GM12878 (cell line): Measurements from ENCODE around the gene POLR2F. TPM values are rescaled to one million over a fixed set of nuclear protein-coding genes. Genes with fewer than 3 reads are reported as not detected.

Experiments used
- ATAC-seq: fragments of 200-7000 bp; cut with Tn5 transposase; 3 replicates; pipeline ENCODE4 v1.9.1; 2020; ENCODE audit warnings: mild to moderate bottlenecking, moderate library complexity
- BruUV-seq: library from RNA; stranded (reverse); fragments of 400-500 nt; replicated peaks from 2 replicates; lab custom pipeline; 2021; lab: Mats Ljungman, UMichigan
- CTCF ChIA-PET: fragments of 300-600 bp; sonication (Branson Sonifier 250); formaldehyde crosslinking; extraction: SDS; loops from one replicate; lab custom pipeline; 2021; ENCODE audit warnings: inconsistent platforms; lab: Yijun Ruan, JAX
- POLR2A ChIA-PET: fragments of 350-600 bp; formaldehyde crosslinking; extraction: SDS; loops from one replicate; lab custom pipeline; 2021; ENCODE audit warnings: inconsistent platforms; lab: Charles Lee
- RAD21 ChIA-PET: fragments of 300-600 bp; sonication (Branson Sonifier 250); formaldehyde crosslinking; loops from one replicate; lab custom pipeline; 2023; ENCODE audit warnings: antibody characterized with exemption; ENCODE audit not compliant: unreplicated experiment; lab: Charles Lee
- SMC1A ChIA-PET: fragments of 300-600 bp; sonication (Branson Sonifier 250); formaldehyde crosslinking; loops from one replicate; lab custom pipeline; 2023; ENCODE audit not compliant: unreplicated experiment, uncharacterized antibody; lab: Charles Lee
- DNase-seq: peaks from one replicate; pipeline ENCODE4 v3.0.0-alpha.2; 2011; ENCODE audit warnings: low read depth, low spot score
- FAIRE-seq: peaks from 3 replicates; lab custom pipeline; 2011; peaks lifted over from hg19 to GRCh38; lab: Jason Lieb, UNC
- H2AFZ ChIP-seq: 2 replicates; pipeline ENCODE4 v1.6.0; 2011; ENCODE audit warnings: low read depth, low read length, control low read depth; ENCODE audit not compliant: control insufficient read depth
- H3K27ac ChIP-seq: 2 replicates; pipeline ENCODE4 v1.5.1; 2011; ENCODE audit warnings: control low read depth; ENCODE audit not compliant: control insufficient read depth, insufficient read depth
- H3K27me3 ChIP-seq, 2 experiments: replicated peaks in 1 of 2; 2 replicates each; pipeline versions ENCODE4 v1.6.0 to v1.6.1; 2011; ENCODE audit warnings: low read length in 1 of 2; ENCODE audit not compliant: control insufficient read depth in 2 of 2, insufficient read depth in 2 of 2
- H3K36me3 ChIP-seq, 2 experiments: 2 replicates each; pipeline ENCODE4 v1.5.1; 2011; ENCODE audit warnings: low read length in 1 of 2; ENCODE audit not compliant: control insufficient read depth in 2 of 2, insufficient read depth in 2 of 2
- H3K4me1 ChIP-seq: 2 replicates; pipeline ENCODE4 v1.6.1; 2011; ENCODE audit warnings: mild to moderate bottlenecking, low read length, moderate library complexity, mixed read lengths; ENCODE audit not compliant: control insufficient read depth, insufficient read depth
- H3K4me2 ChIP-seq: 2 replicates; pipeline ENCODE4 v1.6.0; 2011; ENCODE audit warnings: control low read depth; ENCODE audit not compliant: control insufficient read depth, insufficient read depth
- H3K4me3 ChIP-seq: fragments of 200-600 bp; sonication (generic); 2 replicates; pipeline ENCODE4 v1.5.1; 2016
- H3K79me2 ChIP-seq: 2 replicates; pipeline ENCODE4 v1.6.0; 2011; ENCODE audit warnings: low read length; ENCODE audit not compliant: control insufficient read depth, insufficient read depth
- H3K9ac ChIP-seq: 2 replicates; pipeline ENCODE4 v1.8.0; 2011; ENCODE audit warnings: low read length, control low read depth, mixed read lengths; ENCODE audit not compliant: control insufficient read depth, insufficient read depth
- H3K9me3 ChIP-seq: replicated peaks from 3 replicates; pipeline ENCODE4 v1.5.1; 2011; ENCODE audit warnings: mild to moderate bottlenecking, low read length; ENCODE audit not compliant: control insufficient read depth, insufficient read depth
- H4K20me1 ChIP-seq: 2 replicates; pipeline ENCODE4 v1.6.0; 2011; ENCODE audit not compliant: control insufficient read depth, insufficient read depth
- BCL11A ChIP-seq: IDR thresholded peaks from 2 replicates; pipeline ENCODE4 v1.6.1; 2011; ENCODE audit warnings: low read depth, low read length
- CBX5 ChIP-seq: sonication (generic); IDR thresholded peaks from 2 replicates; pipeline ENCODE4 v1.6.1; 2016; ENCODE audit warnings: low read depth, moderate library complexity, mild to moderate bottlenecking, inconsistent platforms
- CREB1 ChIP-seq: IDR thresholded peaks from 2 replicates; pipeline ENCODE4 v1.6.1; 2012; ENCODE audit warnings: low read depth, mild to moderate bottlenecking, inconsistent platforms
- DPF2 ChIP-seq: fragments of 450-650 bp; IDR thresholded peaks from 2 replicates; pipeline ENCODE4 v1.6.1; 2017; ENCODE audit warnings: mild to moderate bottlenecking
- GABPA ChIP-seq: IDR thresholded peaks from 2 replicates; pipeline ENCODE4 v1.6.1; 2014; ENCODE audit warnings: antibody characterized with exemption, low read depth, mild to moderate bottlenecking, inconsistent platforms
- HCFC1 ChIP-seq: fragments of 150-350 bp; IDR thresholded peaks from 2 replicates; pipeline ENCODE4 v1.6.1; 2014; ENCODE audit warnings: low read length
- HSF1 ChIP-seq: fragments of 150-350 bp; IDR thresholded peaks from 2 replicates; pipeline ENCODE4 v1.6.1; 2014; ENCODE audit warnings: mild to moderate bottlenecking, low read depth, low read length
- IKZF1 ChIP-seq: fragments of 450-650 bp; conservative IDR thresholded peaks from 2 replicates; pipeline ENCODE4 v1.6.1; 2017; ENCODE audit warnings: antibody characterized with exemption, mild to moderate bottlenecking
- SMC3 ChIP-seq: IDR thresholded peaks from 2 replicates; pipeline ENCODE4 v1.6.1; 2011; ENCODE audit warnings: low read length, improper control_type of control experiment, borderline replicate concordance
- SP1 ChIP-seq: IDR thresholded peaks from one replicate; pipeline ENCODE4 v1.6.1; 2011; ENCODE audit warnings: low read depth, low read length
- SPI1 ChIP-seq: IDR thresholded peaks from 2 replicates; pipeline ENCODE4 v1.6.1; 2011; ENCODE audit warnings: low read depth, mild to moderate bottlenecking, low read length, moderate library complexity, borderline replicate concordance; ENCODE audit not compliant: insufficient read depth
- WRNIP1 ChIP-seq: IDR thresholded peaks from 2 replicates; pipeline ENCODE4 v1.6.1; 2011; ENCODE audit warnings: low read depth, low read length, improper control_type of control experiment, borderline replicate concordance
- ZNF207 ChIP-seq: fragments of 450-650 bp; IDR thresholded peaks from 2 replicates; pipeline ENCODE4 v1.6.1; 2014; ENCODE audit warnings: antibody characterized with exemption, mild to moderate bottlenecking, borderline replicate concordance
- ZSCAN29 ChIP-seq: fragments of 450-650 bp; IDR thresholded peaks from 2 replicates; pipeline ENCODE4 v1.6.1; 2017; ENCODE audit warnings: mild to moderate bottlenecking, moderate library complexity
- WGBS: methylation state at CpG from one replicate; pipeline ENCODE4 v1.1.6; 2016; ENCODE audit warnings: low lambda C conversion rate; ENCODE audit not compliant: insufficient replicate concordance, insufficient coverage; ENCODE audit errors: missing lambda C conversion rate; 5-methylcytosine and 5-hydroxymethylcytosine counted together
- in situ Hi-C: fragments of 300-500 bp; cut with MboI; formaldehyde crosslinking; loops from 9 replicates; pipeline ENCODE4 v1.14.3; 2018; ENCODE audit warnings: mixed read lengths
- intact Hi-C: fragments of 100-400 bp; cut with micrococcal nuclease; formaldehyde crosslinking; loops from one replicate; pipeline ENCODE4 v1.14.2; 2022; ENCODE audit not compliant: unreplicated experiment
- polyA plus RNA-seq, 11 experiments: library from polyadenylated mRNA; depleted of rRNA in 4 of 11; unstranded in 6 of 11; stranded (reverse) in 5 of 11; fragments of >200 nt; fragmentation: Nextera tagmentation in 4 of 11; fragmentation: Illumina TruSeq in 1 of 11; extraction: Ambion mirVana in 4 of 11; extraction: Trizol in 1 of 11; gene quantifications; 1 replicate in 1 of 11; 2 replicates in 10 of 11; pipeline versions ENCODE4 v1.2.1 to v1.2.3, GENCODE V29; 2011 to 2016; ENCODE audit warnings: inconsistent platforms in 2 of 11, missing spikeins in 2 of 11, low read depth in 1 of 11
- total RNA-seq, 4 experiments: library from RNA; depleted of rRNA in 3 of 4; stranded (reverse); fragments of >200 nt in 3 of 4; fragmentation: Illumina TruSeq in 1 of 4; extraction: Trizol in 1 of 4; gene quantifications; 2 replicates each; pipeline versions ENCODE4 v1.2.1 to v1.2.3, GENCODE V29; 2013 to 2021
- TF ChIP-seq, protein P1 (sequence below): IDR thresholded peaks from 2 replicates; pipeline ENCODE4 v1.6.1; 2011; ENCODE audit warnings: borderline replicate concordance, low read depth, mild to moderate bottlenecking, moderate library complexity, mixed read lengths, low read length; ENCODE audit not compliant: insufficient read depth; ENCODE audit errors: extremely low read length
- TF ChIP-seq, protein P2 (sequence below), 3 experiments: IDR thresholded peaks in 2 of 3; conservative IDR thresholded peaks in 1 of 3; 2 replicates each; pipeline ENCODE4 v1.5.1; 2011; ENCODE audit warnings: low read depth in 3 of 3, low read length in 3 of 3, mild to moderate bottlenecking in 3 of 3, control low read depth in 2 of 3, moderate library complexity in 2 of 3, inconsistent platforms in 1 of 3, mixed read lengths in 1 of 3; ENCODE audit not compliant: control insufficient read depth in 2 of 3, insufficient read depth in 1 of 3; ENCODE audit errors: extremely low read depth in 1 of 3

POLR2F gene
- total and polyA plus RNA-seq, 10 of the 15 experiments (the other 5 are each of a cell fraction or from before 2014, with no cell fraction given) = 71.9 to 218 (median 100.0) TPM

DNA sequence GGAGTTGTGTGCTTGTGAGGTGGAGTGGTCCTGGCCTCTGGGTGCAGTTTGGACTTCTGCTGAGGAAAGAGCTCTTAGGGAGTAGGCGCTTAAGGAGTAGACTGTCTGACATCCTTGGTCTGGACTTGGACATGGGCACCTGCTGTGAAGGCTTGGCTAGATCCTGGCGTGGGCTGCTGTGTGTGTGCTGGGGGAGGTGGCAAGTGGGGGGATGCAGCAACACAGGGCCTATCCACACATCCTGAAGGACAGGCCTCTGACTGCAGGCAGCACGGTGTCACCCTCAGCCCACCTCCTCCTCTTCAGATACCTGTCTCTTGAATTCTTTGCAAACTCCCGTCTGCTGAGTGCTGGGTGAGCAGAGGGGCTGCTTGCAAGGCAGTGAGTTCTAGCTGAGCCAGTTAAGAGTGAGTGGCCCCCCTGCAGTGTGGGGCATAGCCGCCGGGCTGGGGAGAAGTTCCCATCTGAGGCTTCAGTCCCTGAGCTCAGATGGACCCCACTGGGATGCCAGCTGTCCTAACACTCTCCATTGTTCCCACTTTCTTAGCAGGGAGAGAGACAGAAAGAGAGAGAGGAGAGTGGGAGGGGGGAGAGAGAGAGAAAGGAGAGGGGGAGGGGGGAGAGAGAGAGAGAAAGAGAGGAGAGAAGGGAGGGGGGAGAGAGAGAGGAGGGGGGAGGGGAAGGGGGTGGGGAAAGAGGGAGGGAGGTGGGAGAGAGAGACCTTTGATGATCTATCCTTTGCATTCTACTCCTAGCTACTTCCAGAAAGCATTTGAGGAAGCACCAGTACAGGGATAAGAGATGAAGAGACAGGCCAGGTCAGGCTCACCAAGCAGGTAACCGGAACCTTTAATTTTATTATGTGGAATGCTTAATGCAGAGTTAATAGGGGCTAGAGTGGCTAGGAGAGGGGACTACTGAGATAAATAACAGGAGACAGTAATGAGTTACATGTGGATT lies 18.3 kb downstream of the POLR2F start:
- no peak overlapping the region for H3K4me3 ChIP-seq
- no peaks in the 10 kb centered on the region for H3K79me2 ChIP-seq
- FAIRE-seq (no peak), ATAC-seq (no peak), DNase-seq (no peak)
- no peak overlapping the region for H3K9ac ChIP-seq
- TF ChIP-seq HSF1 (no peak), WRNIP1 (no peak), CBX5 (no peak), IKZF1 (no peak), BCL11A (no peak), SP1 (no peak), ZNF207 (no peak), DPF2 (no peak), SPI1 (no peak), ZSCAN29 (no peak), GABPA (no peak), SMC3 (no peak), HCFC1 (no peak), CREB1 (no peak)
- TF ChIP-seq, protein P1, sequence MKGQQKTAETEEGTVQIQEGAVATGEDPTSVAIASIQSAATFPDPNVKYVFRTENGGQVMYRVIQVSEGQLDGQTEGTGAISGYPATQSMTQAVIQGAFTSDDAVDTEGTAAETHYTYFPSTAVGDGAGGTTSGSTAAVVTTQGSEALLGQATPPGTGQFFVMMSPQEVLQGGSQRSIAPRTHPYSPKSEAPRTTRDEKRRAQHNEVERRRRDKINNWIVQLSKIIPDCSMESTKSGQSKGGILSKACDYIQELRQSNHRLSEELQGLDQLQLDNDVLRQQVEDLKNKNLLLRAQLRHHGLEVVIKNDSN = no peak
- TF ChIP-seq, protein P2, sequence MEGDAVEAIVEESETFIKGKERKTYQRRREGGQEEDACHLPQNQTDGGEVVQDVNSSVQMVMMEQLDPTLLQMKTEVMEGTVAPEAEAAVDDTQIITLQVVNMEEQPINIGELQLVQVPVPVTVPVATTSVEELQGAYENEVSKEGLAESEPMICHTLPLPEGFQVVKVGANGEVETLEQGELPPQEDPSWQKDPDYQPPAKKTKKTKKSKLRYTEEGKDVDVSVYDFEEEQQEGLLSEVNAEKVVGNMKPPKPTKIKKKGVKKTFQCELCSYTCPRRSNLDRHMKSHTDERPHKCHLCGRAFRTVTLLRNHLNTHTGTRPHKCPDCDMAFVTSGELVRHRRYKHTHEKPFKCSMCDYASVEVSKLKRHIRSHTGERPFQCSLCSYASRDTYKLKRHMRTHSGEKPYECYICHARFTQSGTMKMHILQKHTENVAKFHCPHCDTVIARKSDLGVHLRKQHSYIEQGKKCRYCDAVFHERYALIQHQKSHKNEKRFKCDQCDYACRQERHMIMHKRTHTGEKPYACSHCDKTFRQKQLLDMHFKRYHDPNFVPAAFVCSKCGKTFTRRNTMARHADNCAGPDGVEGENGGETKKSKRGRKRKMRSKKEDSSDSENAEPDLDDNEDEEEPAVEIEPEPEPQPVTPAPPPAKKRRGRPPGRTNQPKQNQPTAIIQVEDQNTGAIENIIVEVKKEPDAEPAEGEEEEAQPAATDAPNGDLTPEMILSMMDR (IDR thresholded peaks at IDR 0.05 in 2 of 3, conservative IDR thresholded peaks at IDR 0.05 in 1 of 3; ENCODE audit: control insufficient read depth in 2 of 3, extremely low read depth in 1 of 3, insufficient read depth in 1 of 3, low read depth in 3 of 3, low read length in 3 of 3) = no peak
- ChIA-PET SMC1A (interaction anchor here (1.2 kb wide), 1 partner anchor 18 kb away, joined by 4 read pairs; the partner anchor contains the start of genes C22orf23 and POLR2F), RAD21 (interaction anchor here (0.5 kb wide), 1 partner anchor 512 kb away, joined by 3 read pairs; no protein-coding TSS in a partner anchor), POLR2A (interaction anchor here (1.2 kb wide), 1 partner anchor 119 kb away, joined by 3 read pairs; no protein-coding TSS in a partner anchor), CTCF (interaction anchor here (0.5 to 1.6 kb wide), 3 partner anchors 153 to 1372 kb away, joined by 3 to 5 read pairs (median 4); no protein-coding TSS in a partner anchor)
- peaks cover 8 to 12% of the 10 kb centered on the region in 2 experiments; a peak in 3 of 4 replicates for H3K36me3 ChIP-seq
- no TSS peak for BruUV-seq
- H4K20me1 ChIP-seq = no peaks in the 10 kb centered on the region
- H3K9me3 ChIP-seq = no peaks in the 10 kb centered on the region
- intact Hi-C loops (no loop called here), in situ Hi-C loops (no loop called here)
- no peak overlapping the region for H3K4me2 ChIP-seq
- no peak overlapping the region for H3K27ac ChIP-seq
- no peaks in the 10 kb centered on the region for H3K27me3 ChIP-seq
- 97% methylated on average over 7 of the region's 7 CpGs for WGBS
- H3K4me1 ChIP-seq = no peaks in the 10 kb centered on the region
- H2AFZ ChIP-seq = no peak overlapping the region
